Endothelial cell of umbilical vein (primary cell): Measurements from ENCODE around the gene CCNL2. TPM values are rescaled to one million over a fixed set of nuclear protein-coding genes. Genes with fewer than 3 reads are reported as not detected.
A peak's percentile ranks its signal among the peaks of the same experiment; 100 is the strongest.

ENCODE experiments used
- BruUV-seq: library from RNA; stranded (reverse); fragments of 400-500 nt; replicated peaks from 2 replicates; lab custom pipeline; 2021; lab: Mats Ljungman, UMichigan
- CTCF ChIA-PET: fragments of 300-600, 350-600 bp; sonication (Branson Sonifier 250); formaldehyde crosslinking; loops from one replicate; lab custom pipeline; 2021; ENCODE audit warnings: antibody characterized with exemption, inconsistent platforms; lab: Charles Lee
- POLR2A ChIA-PET: fragments of 300-600, 350-600 bp; sonication (Branson Sonifier 250); formaldehyde crosslinking; loops from one replicate; lab custom pipeline; 2021; ENCODE audit warnings: antibody characterized with exemption, inconsistent platforms; lab: Charles Lee
- DNase-seq: peaks from one replicate; pipeline ENCODE4 v3.0.0-alpha.2; 2011; ENCODE audit warnings: low read depth, low spot score
- FAIRE-seq: peaks from 2 replicates; lab custom pipeline; 2011; peaks lifted over from hg19 to GRCh38; lab: Jason Lieb, UNC
- H2AFZ ChIP-seq: 2 replicates; pipeline ENCODE4 v1.6.0; 2012; ENCODE audit warnings: low read depth, low read length, control low read depth, inconsistent platforms
- H3K27ac ChIP-seq: 2 replicates; pipeline ENCODE4 v1.5.1; 2011; ENCODE audit warnings: low read depth, mild to moderate bottlenecking, control low read depth, low read length, moderate library complexity; ENCODE audit not compliant: insufficient read depth
- H3K27me3 ChIP-seq, 2 experiments: 2 replicates each; pipeline versions ENCODE4 v1.6.0 to v1.6.1; 2011; ENCODE audit warnings: low read length in 2 of 2, mixed read lengths in 1 of 2; ENCODE audit not compliant: control insufficient read depth in 2 of 2, insufficient read depth in 2 of 2
- H3K36me3 ChIP-seq, 2 experiments: 2 replicates in 1 of 2; 3 replicates in 1 of 2; pipeline ENCODE4 v1.5.1; 2011; ENCODE audit warnings: low read length in 2 of 2, mild to moderate bottlenecking in 1 of 2, moderate library complexity in 1 of 2; ENCODE audit not compliant: control insufficient read depth in 2 of 2, insufficient read depth in 2 of 2; ENCODE audit errors: extremely low read depth in 1 of 2
- H3K4me1 ChIP-seq: 3 replicates; pipeline ENCODE4 v1.5.1; 2011; ENCODE audit warnings: mild to moderate bottlenecking, low read length; ENCODE audit not compliant: control insufficient read depth, insufficient read depth; ENCODE audit errors: extremely low read depth
- H3K4me2 ChIP-seq: 2 replicates; pipeline ENCODE4 v1.6.1; 2011; ENCODE audit warnings: low read length, control low read depth, mixed read lengths; ENCODE audit not compliant: insufficient read depth
- H3K4me3 ChIP-seq, 3 experiments: fragments of 200-600 bp in 1 of 3; sonication (generic), shearing (Covaris generic) in 1 of 3; replicated peaks in 1 of 3; 2 replicates each; pipeline ENCODE4 v1.5.1; 2011 to 2016; ENCODE audit warnings: control low read depth in 3 of 3, low read length in 3 of 3, mild to moderate bottlenecking in 2 of 3, inconsistent platforms in 1 of 3, low read depth in 1 of 3, moderate library complexity in 1 of 3; ENCODE audit not compliant: insufficient read depth in 1 of 3
- H3K79me2 ChIP-seq: 2 replicates; pipeline ENCODE4 v1.6.0; 2012; ENCODE audit warnings: low read length, inconsistent platforms; ENCODE audit not compliant: control insufficient read depth, insufficient read depth
- H3K9ac ChIP-seq: replicated peaks from 2 replicates; pipeline ENCODE3; 2011; ENCODE audit warnings: low read length, control low read depth; ENCODE audit not compliant: insufficient read depth; ENCODE audit errors: extremely low read depth
- H3K9me1 ChIP-seq: replicated peaks from 3 replicates; pipeline ENCODE4 v1.6.0; 2011; ENCODE audit warnings: mild to moderate bottlenecking, low read length; ENCODE audit not compliant: control insufficient read depth, insufficient read depth; ENCODE audit errors: extremely low read depth
- H3K9me3 ChIP-seq: replicated peaks from 2 replicates; pipeline ENCODE4 v1.5.1; 2012; ENCODE audit warnings: low read length, inconsistent platforms; ENCODE audit not compliant: control insufficient read depth, insufficient read depth
- H4K20me1 ChIP-seq: replicated peaks from 2 replicates; pipeline ENCODE3; 2011; ENCODE audit warnings: mild to moderate bottlenecking, low read length; ENCODE audit not compliant: control insufficient read depth, insufficient read depth; ENCODE audit errors: extremely low read depth
- EZH2 ChIP-seq: IDR thresholded peaks from 2 replicates; pipeline ENCODE4 v1.6.1; 2012; ENCODE audit warnings: borderline replicate concordance, low read depth, mild to moderate bottlenecking, moderate library complexity, low read length, inconsistent platforms; ENCODE audit not compliant: severe bottlenecking
- FOS ChIP-seq: IDR thresholded peaks from 2 replicates; pipeline ENCODE4 v1.6.1; 2011; ENCODE audit warnings: mild to moderate bottlenecking, low read length, moderate library complexity, borderline replicate concordance; ENCODE audit not compliant: insufficient read depth
- GATA2 ChIP-seq: IDR thresholded peaks from 2 replicates; pipeline ENCODE4 v1.7.0; 2011; ENCODE audit warnings: low read depth, mild to moderate bottlenecking, moderate library complexity, mixed read lengths, low read length; ENCODE audit not compliant: insufficient read length, insufficient read depth
- JUN ChIP-seq: IDR thresholded peaks from 2 replicates; pipeline ENCODE4 v1.6.1; 2011; ENCODE audit warnings: borderline replicate concordance, low read depth; ENCODE audit not compliant: insufficient read length, insufficient read depth
- MYC ChIP-seq: IDR thresholded peaks from one replicate; pipeline ENCODE4 v1.6.1; 2011; ENCODE audit warnings: mild to moderate bottlenecking, low read depth, low read length
- POLR2A ChIP-seq: IDR thresholded peaks from 2 replicates; pipeline ENCODE4 v1.6.1; 2012; ENCODE audit warnings: low read depth, mild to moderate bottlenecking, control low read depth, low read length
- POLR2AphosphoS5 ChIP-seq: IDR thresholded peaks from 2 replicates; pipeline ENCODE4 v1.6.1; 2012; ENCODE audit warnings: low read depth, mild to moderate bottlenecking, control low read depth, low read length, moderate library complexity; ENCODE audit not compliant: insufficient read depth
- dilution Hi-C: fragments of 300-500 bp; cut with MboI; formaldehyde crosslinking; loops from one replicate; pipeline ENCODE4 v1.15.0; 2019; ENCODE audit warnings: low sequenced_read_pairs; ENCODE audit not compliant: extremely low pct_ligation_motif_present
- intact Hi-C: fragments of 100-400 bp; cut with micrococcal nuclease; formaldehyde crosslinking; loops from one replicate; pipeline ENCODE4 v1.10.0; 2022
- polyA plus RNA-seq, 4 experiments: library from polyadenylated mRNA; depleted of rRNA in 3 of 4; stranded (reverse) in 3 of 4; unstranded in 1 of 4; fragments of >200 nt; gene quantifications; 2 replicates each; pipeline versions ENCODE4 v1.2.1 to v1.2.3, GENCODE V29; 2011 to 2012; ENCODE audit warnings: missing spikeins in 1 of 4
- total RNA-seq: library from RNA; stranded (reverse); gene quantifications from 2 replicates; pipeline ENCODE4 v1.2.3, GENCODE V29; 2021
- TF ChIP-seq, protein P1 (sequence below), 2 donors: IDR thresholded peaks; 1 replicate in 1 of 2; 2 replicates in 1 of 2; pipeline ENCODE4 v1.5.1; 2011; ENCODE audit warnings: low read length in 2 of 2, mild to moderate bottlenecking in 2 of 2, moderate library complexity in 2 of 2, control low read depth in 1 of 2, inconsistent platforms in 1 of 2, low read depth in 1 of 2; ENCODE audit not compliant: insufficient read depth in 1 of 2; ENCODE audit errors: extremely low read depth in 1 of 2
- TF ChIP-seq, protein P2 (sequence below): IDR thresholded peaks from 2 replicates; pipeline ENCODE4 v1.6.1; 2011; ENCODE audit not compliant: insufficient read depth, insufficient read length

Gene CCNL2
- total and polyA plus RNA-seq, 2 donors (not counting 3 experiments of a cell fraction or from before 2014, with no cell fraction given) = 188 to 209 TPM

DNA sequence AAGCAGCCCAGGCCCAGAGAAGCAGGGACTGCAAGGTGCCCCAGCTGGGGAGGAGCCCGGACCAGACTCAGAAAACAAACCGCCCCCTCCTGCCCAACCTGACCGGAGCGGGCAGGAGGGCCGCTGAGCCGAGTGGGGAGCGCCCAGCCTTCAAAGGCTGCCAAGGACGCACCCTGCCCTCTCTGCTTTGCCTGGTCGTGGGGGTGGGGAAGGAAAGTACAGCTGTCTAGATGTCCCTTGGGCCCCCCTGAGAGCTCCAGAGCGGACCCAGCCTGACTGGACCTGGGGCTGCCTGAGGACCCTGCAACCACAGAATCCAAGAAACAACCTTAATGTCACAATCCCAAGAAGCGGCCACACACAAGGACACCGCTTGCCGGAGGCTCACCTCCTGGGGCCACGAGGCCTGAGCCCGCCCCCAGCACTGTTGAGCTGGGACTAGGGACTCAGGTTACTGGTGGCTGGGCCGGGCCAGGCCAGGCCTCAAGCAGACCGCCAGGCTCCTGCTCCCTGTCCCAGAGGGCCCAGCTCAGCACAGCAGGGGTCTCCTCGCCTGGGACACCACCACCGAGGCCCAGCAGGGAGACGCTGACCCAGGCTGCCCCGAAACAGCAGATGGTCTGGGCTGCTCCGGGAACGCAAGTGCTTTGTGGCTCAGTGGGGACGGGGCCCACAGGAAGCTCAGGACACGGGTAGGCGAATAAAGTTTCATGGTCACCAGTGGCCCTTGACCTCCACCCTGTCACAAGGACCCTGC lies 51.3 kb downstream of the CCNL2 start:
- TF ChIP-seq, protein P1, sequence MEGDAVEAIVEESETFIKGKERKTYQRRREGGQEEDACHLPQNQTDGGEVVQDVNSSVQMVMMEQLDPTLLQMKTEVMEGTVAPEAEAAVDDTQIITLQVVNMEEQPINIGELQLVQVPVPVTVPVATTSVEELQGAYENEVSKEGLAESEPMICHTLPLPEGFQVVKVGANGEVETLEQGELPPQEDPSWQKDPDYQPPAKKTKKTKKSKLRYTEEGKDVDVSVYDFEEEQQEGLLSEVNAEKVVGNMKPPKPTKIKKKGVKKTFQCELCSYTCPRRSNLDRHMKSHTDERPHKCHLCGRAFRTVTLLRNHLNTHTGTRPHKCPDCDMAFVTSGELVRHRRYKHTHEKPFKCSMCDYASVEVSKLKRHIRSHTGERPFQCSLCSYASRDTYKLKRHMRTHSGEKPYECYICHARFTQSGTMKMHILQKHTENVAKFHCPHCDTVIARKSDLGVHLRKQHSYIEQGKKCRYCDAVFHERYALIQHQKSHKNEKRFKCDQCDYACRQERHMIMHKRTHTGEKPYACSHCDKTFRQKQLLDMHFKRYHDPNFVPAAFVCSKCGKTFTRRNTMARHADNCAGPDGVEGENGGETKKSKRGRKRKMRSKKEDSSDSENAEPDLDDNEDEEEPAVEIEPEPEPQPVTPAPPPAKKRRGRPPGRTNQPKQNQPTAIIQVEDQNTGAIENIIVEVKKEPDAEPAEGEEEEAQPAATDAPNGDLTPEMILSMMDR (IDR thresholded peaks at IDR 0.05; ENCODE audit: extremely low read depth in 1 of 2, insufficient read depth in 1 of 2, low read depth in 1 of 2, low read length in 2 of 2) = no peak
- no peak for TF ChIP-seq JUN
- no peak for TF ChIP-seq GATA2
- TF ChIP-seq POLR2AphosphoS5 = no peak
- TF ChIP-seq EZH2 = no peak
- TF ChIP-seq POLR2A = no peak
- TF ChIP-seq FOS = no peak
- no peak for TF ChIP-seq MYC
- TF ChIP-seq, protein P2, sequence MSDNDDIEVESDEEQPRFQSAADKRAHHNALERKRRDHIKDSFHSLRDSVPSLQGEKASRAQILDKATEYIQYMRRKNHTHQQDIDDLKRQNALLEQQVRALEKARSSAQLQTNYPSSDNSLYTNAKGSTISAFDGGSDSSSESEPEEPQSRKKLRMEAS = no peak
- no peaks in the 10 kb centered on the region for H3K9me1 ChIP-seq
- CTCF ChIA-PET = interaction anchor here (1.0 to 1.4 kb wide), 5 partner anchors 11 to 225 kb away, joined by 3 to 5 read pairs (median 3); no protein-coding TSS in a partner anchor
- no peaks in the 10 kb centered on the region for H3K27me3 ChIP-seq
- DNase-seq (no peak), FAIRE-seq (peak; percentile 35)
- H3K79me2 ChIP-seq = peaks cover 33% of the 10 kb centered on the region
- peak overlapping the region; percentile 78 for H3K4me2 ChIP-seq
- no TSS peak for BruUV-seq
- H4K20me1 ChIP-seq = no peaks in the 10 kb centered on the region
- intact Hi-C loops = no loop called here
- no peaks in the 10 kb centered on the region for H3K9me3 ChIP-seq
- H2AFZ ChIP-seq = peak overlapping the region; percentile 3
- H3K4me1 ChIP-seq = peaks cover 10% of the 10 kb centered on the region
- no peaks in the 10 kb centered on the region for H3K36me3 ChIP-seq
- H3K9ac ChIP-seq = peak overlapping the region; percentile 33
- dilution Hi-C loops = no loop called here
- POLR2A ChIA-PET = no interaction called here
- peak overlapping the region; percentile 57 to 86 (median 58) for H3K4me3 ChIP-seq
- H3K27ac ChIP-seq = no peak overlapping the region
